Right kidney (tissue), 1 donor: ENCODE data around the gene OR10H2.
"Not testable (repeated sequence)": the region's sequence is repeated elsewhere in the genome, so short reads cannot be mapped to it uniquely, and the experiment has no call there.

Experiments used
- DNase-seq: peaks from one replicate; pipeline ENCODE4 v3.0.0-alpha.2; 2016

Gene OR10H2

GRCh38 chr19:15769586-15769985, 41.8 kb downstream of the OR10H2 start:
- no peak for DNase-seq

GRCh38 chr19:15774159-15774558, 46.3 kb downstream of the OR10H2 start:
- not testable (repeated sequence) for DNase-seq

- DNase-seq = no peak
Observed at GRCh38 chr19:15775249-15775648, 47.4 kb downstream of the OR10H2 start.

- no peak for DNase-seq
Observed at GRCh38 chr19:15776264-15776663, 48.4 kb downstream of the OR10H2 start.

GRCh38 chr19:15776991-15777970, 49.5 kb downstream of the OR10H2 start:
- no peak for DNase-seq
